AG20443 (cell line): Measurements from ENCODE around the gene FOXS1.
"Not testable (repeated sequence)": the region's sequence is repeated elsewhere in the genome, so short reads cannot be mapped to it uniquely, and the experiment has no call there.

Experiments used
- DNase-seq: peaks from one replicate; pipeline ENCODE4 v3.0.0; 2012; ENCODE audit warnings: low spot score, mixed read lengths

The FOXS1 gene

GRCh38 chr20:31822421-31823330 lies 22.7 kb downstream of the FOXS1 start:
- peak; percentile 94 for DNase-seq

GRCh38 chr20:31821427-31821826 lies 24.0 kb downstream of the FOXS1 start:
- no peak for DNase-seq

- DNase-seq: no peak
Observed at GRCh38 chr20:31820228-31820627, 25.2 kb downstream of the FOXS1 start.

- no peak for DNase-seq
Observed at GRCh38 chr20:31819083-31819784, 26.2 kb downstream of the FOXS1 start, which contains the start of gene MYLK2. MYLK2 (plus strand) TSS chr20:31819356; CDS start chr20:31819581, 225 bp downstream.

GRCh38 chr20:31818376-31818908 lies 27.0 kb downstream of the FOXS1 start:
- DNase-seq: no peak

GRCh38 chr20:31817461-31817860 lies 27.9 kb downstream of the FOXS1 start:
- DNase-seq: no peak

GRCh38 chr20:31816221-31816620 lies 29.2 kb downstream of the FOXS1 start:
- DNase-seq: no peak

- peak; percentile 67 for DNase-seq
Observed at GRCh38 chr20:31815408-31816188, 29.8 kb downstream of the FOXS1 start.

GRCh38 chr20:31814142-31814541 lies 31.3 kb downstream of the FOXS1 start:
- DNase-seq: not testable (repeated sequence)

GRCh38 chr20:31813611-31814010 lies 31.8 kb downstream of the FOXS1 start:
- DNase-seq: no peak

GRCh38 chr20:31811796-31812728 lies 33.3 kb downstream of the FOXS1 start:
- no peak for DNase-seq

GRCh38 chr20:31811198-31811597 lies 34.2 kb downstream of the FOXS1 start:
- DNase-seq: no peak

GRCh38 chr20:31809661-31810060 lies 35.7 kb downstream of the FOXS1 start:
- DNase-seq: no peak

GRCh38 chr20:31808481-31808880 lies 36.9 kb downstream of the FOXS1 start:
- DNase-seq: no peak

GRCh38 chr20:31806564-31807355 lies 38.6 kb downstream of the FOXS1 start:
- DNase-seq: no peak

GRCh38 chr20:31803552-31804291 lies 41.7 kb downstream of the FOXS1 start:
- DNase-seq: no peak

- no peak for DNase-seq
Observed at GRCh38 chr20:31801508-31801907, 43.9 kb downstream of the FOXS1 start.

- no peak for DNase-seq
Observed at GRCh38 chr20:31797364-31797763, 48.0 kb downstream of the FOXS1 start.
